HEK293T (cell line): Measurements from ENCODE around the gene INPP5A.

ENCODE experiments used
- CTCF ChIA-PET: fragments of 350-600 bp; formaldehyde crosslinking; extraction: SDS; loops from one replicate; lab custom pipeline; 2021; ENCODE audit warnings: antibody characterized with exemption, inconsistent platforms; lab: Yijun Ruan, JAX
- POLR2A ChIA-PET: fragments of 350-600 bp; formaldehyde crosslinking; extraction: SDS; loops from one replicate; lab custom pipeline; 2020; ENCODE audit warnings: antibody characterized with exemption, inconsistent platforms; lab: Yijun Ruan, JAX
- DNase-seq: peaks from one replicate; pipeline ENCODE4 v3.0.0; 2012; ENCODE audit warnings: mixed read lengths; ENCODE audit errors: extremely low spot score
- ARNT ChIP-seq: fragments of 450-650 bp; IDR thresholded peaks from 2 replicates; pipeline ENCODE4 v1.6.1; 2017; ENCODE audit warnings: mild to moderate bottlenecking
- BHLHE40 ChIP-seq: fragments of 450-650 bp; IDR thresholded peaks from 2 replicates; pipeline ENCODE4 v1.6.1; 2016; ENCODE audit warnings: mild to moderate bottlenecking, moderate library complexity, borderline replicate concordance
- CTBP1 ChIP-seq: fragments of 450-650 bp; IDR thresholded peaks from 2 replicates; pipeline ENCODE4 v1.6.1; 2016; ENCODE audit warnings: borderline replicate concordance
- ELF4 ChIP-seq: fragments of 450-650 bp; IDR thresholded peaks from 2 replicates; pipeline ENCODE4 v1.6.1; 2017; ENCODE audit warnings: antibody characterized with exemption
- FOXA1 ChIP-seq: fragments of 450-650 bp; IDR thresholded peaks from 2 replicates; pipeline ENCODE4 v1.6.1; 2016; ENCODE audit warnings: mild to moderate bottlenecking
- FOXK2 ChIP-seq: fragments of 450-650 bp; IDR thresholded peaks from 2 replicates; pipeline ENCODE4 v1.6.1; 2016; ENCODE audit warnings: mild to moderate bottlenecking
- FOXM1 ChIP-seq: fragments of 450-650 bp; IDR thresholded peaks from 2 replicates; pipeline ENCODE4 v1.6.1; 2017; ENCODE audit warnings: mild to moderate bottlenecking, borderline replicate concordance
- HDGF ChIP-seq: fragments of 450-650 bp; IDR thresholded peaks from 2 replicates; pipeline ENCODE4 v1.6.1; 2017; ENCODE audit warnings: antibody characterized with exemption, borderline replicate concordance
- L3MBTL2 ChIP-seq: fragments of 450-650 bp; conservative IDR thresholded peaks from 2 replicates; pipeline ENCODE4 v1.6.1; 2016; ENCODE audit warnings: mild to moderate bottlenecking
- LEF1 ChIP-seq: fragments of 450-650 bp; IDR thresholded peaks from 2 replicates; pipeline ENCODE4 v1.6.1; 2017; ENCODE audit warnings: mild to moderate bottlenecking, borderline replicate concordance
- NFRKB ChIP-seq: fragments of 450-650 bp; IDR thresholded peaks from 2 replicates; pipeline ENCODE4 v1.6.1; 2016; ENCODE audit warnings: mild to moderate bottlenecking, moderate library complexity
- SP1 ChIP-seq: fragments of 450-650 bp; IDR thresholded peaks from 2 replicates; pipeline ENCODE4 v1.6.1; 2017
- SUZ12 ChIP-seq: fragments of 450-650 bp; IDR thresholded peaks from 2 replicates; pipeline ENCODE4 v1.6.1; 2016; ENCODE audit warnings: mild to moderate bottlenecking
- TARDBP ChIP-seq: fragments of 450-650 bp; IDR thresholded peaks from 2 replicates; pipeline ENCODE4 v1.6.1; 2016
- ZNF384 ChIP-seq: fragments of 450-650 bp; IDR thresholded peaks from 2 replicates; pipeline ENCODE4 v1.6.1; 2016
- TF ChIP-seq, protein P1 (sequence below): fragments of 450-650 bp; IDR thresholded peaks from 2 replicates; pipeline ENCODE4 v1.6.1; 2016

INPP5A gene

DNA sequence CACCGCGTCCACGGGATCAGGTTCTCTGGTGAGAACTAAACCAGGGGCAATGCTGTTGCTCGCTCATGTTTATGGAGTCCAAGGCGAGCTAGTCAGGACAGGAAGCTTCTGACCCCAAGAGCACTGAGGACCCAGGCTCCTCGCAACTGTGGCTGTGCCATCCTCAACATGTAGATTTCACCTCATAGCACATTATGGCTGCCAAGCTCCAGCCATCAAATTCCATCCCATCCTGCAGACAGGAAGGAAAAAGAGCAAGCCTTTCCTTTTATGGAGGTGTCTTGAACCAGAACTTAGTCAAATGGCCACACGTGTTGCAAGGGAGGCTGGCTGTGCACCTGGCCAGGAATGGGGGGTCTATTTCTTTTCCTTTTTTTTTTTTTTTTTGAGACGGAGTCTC, 264.5 kb downstream of the INPP5A start:
- DNase-seq = no peak
- ChIA-PET CTCF (no interaction called here), POLR2A (no interaction called here)
- no peak for TF ChIP-seq HDGF
- no peak for TF ChIP-seq FOXM1
- no peak for TF ChIP-seq SP1
- no peak for TF ChIP-seq L3MBTL2
- TF ChIP-seq, protein P1, sequence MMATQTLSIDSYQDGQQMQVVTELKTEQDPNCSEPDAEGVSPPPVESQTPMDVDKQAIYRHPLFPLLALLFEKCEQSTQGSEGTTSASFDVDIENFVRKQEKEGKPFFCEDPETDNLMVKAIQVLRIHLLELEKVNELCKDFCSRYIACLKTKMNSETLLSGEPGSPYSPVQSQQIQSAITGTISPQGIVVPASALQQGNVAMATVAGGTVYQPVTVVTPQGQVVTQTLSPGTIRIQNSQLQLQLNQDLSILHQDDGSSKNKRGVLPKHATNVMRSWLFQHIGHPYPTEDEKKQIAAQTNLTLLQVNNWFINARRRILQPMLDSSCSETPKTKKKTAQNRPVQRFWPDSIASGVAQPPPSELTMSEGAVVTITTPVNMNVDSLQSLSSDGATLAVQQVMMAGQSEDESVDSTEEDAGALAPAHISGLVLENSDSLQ = no peak
- TF ChIP-seq TARDBP = no peak
- no peak for TF ChIP-seq ARNT
- TF ChIP-seq CTBP1 = no peak
- TF ChIP-seq FOXA1 = no peak
- TF ChIP-seq NFRKB = no peak

DNA sequence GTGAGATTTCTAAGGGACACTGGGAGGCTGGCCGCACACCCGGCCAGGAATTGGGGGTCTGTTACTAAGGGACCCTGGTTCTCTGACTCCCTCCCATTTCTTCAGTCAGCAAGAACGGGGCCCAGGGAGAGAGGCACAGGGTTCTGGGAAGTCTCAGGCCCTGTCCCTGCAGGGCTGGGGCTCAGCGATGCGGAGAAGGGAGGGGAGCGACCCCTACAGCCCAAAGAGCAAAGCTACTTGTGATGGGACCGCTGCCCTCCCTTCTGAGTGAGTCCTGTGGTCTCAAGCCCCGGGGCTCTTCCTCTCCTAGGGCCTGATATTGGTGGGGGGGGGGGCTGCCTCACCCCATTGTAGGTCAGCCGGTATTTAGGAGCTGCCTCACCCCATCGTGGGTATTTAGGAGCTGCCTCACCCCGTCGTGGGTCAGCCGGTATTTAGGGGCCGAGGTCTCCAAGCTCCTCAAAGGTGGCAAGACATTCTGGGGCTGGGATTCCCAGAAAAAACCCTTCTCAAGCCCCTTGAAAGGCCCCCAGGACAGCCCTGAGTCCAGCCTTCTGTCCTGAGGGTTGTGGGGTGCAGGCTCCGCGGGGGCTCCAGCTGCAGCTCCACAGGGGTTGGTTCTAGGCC, 265.2 kb downstream of the INPP5A start:
- TF ChIP-seq ZNF384 = no peak
- TF ChIP-seq SP1 = no peak
- TF ChIP-seq BHLHE40 = no peak
- TF ChIP-seq L3MBTL2 = no peak
- TF ChIP-seq ELF4 = no peak
- TF ChIP-seq FOXK2 = no peak
- no peak for TF ChIP-seq SUZ12
- TF ChIP-seq FOXA1 = no peak
- no peak for TF ChIP-seq LEF1
- TF ChIP-seq ARNT = no peak
- ChIA-PET POLR2A (no interaction called here), CTCF (interaction anchor here (0.6 kb wide), 1 partner anchor 162 kb away, joined by 3 read pairs; no protein-coding TSS in a partner anchor)
- DNase-seq = no peak

DNA sequence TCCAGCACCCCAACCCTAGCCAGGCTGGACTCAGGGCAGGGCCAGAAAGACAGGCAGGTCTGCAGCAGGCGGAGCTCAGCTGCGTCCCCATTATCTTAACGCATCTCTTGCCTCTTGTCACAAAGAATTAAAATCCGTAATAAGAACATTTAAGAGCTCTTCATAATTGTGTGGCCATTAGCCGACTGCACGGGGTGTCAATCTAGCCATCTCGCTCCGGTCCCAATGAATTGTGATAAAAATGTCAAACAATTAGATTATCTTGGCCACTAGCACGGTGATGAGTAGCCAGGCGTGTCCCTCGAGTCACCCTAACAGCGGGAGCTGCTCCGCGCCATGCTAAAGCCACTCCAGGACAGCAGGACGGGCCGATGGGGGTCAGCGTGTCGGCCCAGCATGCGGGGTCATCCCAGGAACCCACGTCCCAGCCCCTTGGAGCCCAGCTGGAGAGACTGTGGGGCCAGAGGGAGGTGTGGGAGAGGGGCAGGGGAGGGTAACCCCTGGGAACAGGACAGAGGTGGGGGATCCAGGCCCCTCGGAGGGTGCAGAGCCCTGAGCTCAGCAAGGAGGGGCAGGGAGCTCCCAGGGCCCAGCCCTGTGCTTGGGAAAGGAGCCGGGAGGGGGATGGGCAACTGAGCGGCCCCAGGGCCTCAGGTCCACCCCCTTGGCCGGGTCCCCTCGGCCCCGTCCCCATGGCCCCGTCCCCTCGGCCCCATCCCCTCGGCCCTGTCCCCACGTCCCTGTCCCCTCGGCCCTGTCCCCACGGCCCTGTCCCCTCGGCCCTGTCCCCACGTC, 266.0 kb downstream of the INPP5A start:
- POLR2A ChIA-PET = no interaction called here
- CTCF ChIA-PET = interaction anchor here (0.6 kb wide), 1 partner anchor 163 kb away, joined by 3 read pairs; no protein-coding TSS in a partner anchor
- TF ChIP-seq ZNF384 (no peak), LEF1 (no peak), HDGF (no peak), L3MBTL2 (no peak), ELF4 (no peak), FOXM1 (no peak), FOXK2 (no peak), FOXA1 (no peak), TARDBP (no peak), ARNT (no peak), SP1 (no peak)
- TF ChIP-seq, protein P1 = no peak
- DNase-seq = no peak

DNA sequence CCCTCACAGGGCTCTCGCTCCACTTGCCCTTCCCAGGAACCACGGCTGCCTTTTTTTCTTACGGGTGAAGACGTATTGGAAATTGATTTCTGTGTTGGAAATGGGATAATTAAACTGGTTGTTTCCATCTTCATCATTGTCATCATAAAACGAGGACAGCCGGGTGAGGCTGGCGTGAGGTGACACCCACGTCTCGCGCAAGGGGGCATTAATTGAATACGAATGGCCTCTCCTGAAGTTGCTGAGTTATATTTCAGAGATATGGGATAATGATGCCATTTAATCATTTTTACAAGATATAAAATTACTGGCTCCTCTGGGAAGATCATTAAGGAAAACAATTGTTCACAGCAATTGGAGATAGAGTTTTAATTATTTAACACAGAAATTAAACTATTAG, 266.7 kb downstream of the INPP5A start:
- DNase-seq = no peak
- CTCF ChIA-PET = no interaction called here
- POLR2A ChIA-PET = no interaction called here
- TF ChIP-seq SP1 (no peak), SUZ12 (no peak), FOXM1 (no peak), LEF1 (no peak), FOXA1 (no peak), TARDBP (no peak), ELF4 (no peak)

DNA sequence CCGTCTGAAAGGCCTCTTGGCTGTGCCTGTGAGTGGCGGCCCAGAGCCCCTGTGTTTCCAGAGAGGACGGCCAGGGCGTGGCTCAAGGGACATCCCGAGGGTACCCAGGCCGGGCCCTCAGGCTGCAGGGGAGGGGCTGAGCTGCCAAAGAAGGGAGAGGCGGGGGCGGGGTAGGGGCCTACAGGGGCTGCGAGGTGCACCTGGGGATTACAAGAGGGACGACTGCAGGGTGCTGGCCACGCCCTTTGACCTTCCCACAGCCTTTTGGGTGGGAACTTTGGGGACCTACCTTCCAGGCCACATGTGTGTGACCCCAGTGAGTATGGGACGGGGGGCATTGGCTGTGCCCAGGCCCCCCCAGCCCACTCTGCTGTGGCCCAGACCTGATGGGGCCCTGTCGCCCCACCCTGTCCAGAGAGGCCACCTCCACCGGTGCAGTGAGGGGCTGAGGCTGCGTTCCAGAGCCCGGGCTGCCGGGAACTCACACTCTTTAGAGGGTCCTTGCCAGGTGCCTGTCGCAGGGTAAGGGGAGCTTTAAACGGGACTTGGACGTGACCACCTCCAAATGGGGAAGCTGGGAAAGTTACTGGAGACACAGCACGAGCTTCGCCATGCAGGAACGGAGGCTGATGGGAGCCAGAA, 267.3 kb downstream of the INPP5A start:
- ChIA-PET CTCF (no interaction called here), POLR2A (no interaction called here)
- TF ChIP-seq ELF4 (no peak), HDGF (no peak), LEF1 (no peak), CTBP1 (no peak), ZNF384 (no peak), NFRKB (no peak), L3MBTL2 (no peak), TARDBP (no peak)
- no peak for DNase-seq

DNA sequence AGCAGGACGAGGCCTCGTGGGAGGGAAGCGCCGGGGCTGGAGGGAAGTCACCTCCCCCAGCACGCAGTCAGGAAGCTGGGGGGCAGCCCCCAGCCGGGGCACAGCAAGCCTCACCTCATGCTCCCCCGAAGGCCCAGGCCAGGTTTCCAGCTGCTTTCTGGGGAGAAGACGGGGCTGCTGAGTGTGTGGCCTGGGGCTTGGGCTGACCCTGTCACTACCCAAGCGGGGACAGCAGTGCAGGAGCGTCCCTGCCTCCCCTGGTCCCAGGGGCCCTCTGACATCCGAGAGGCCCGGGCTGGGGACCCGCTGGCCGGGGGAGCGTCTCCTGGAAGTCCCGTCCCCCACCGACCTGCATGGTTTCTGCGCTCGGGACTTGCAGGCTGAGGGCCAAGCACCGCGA, 268.0 kb downstream of the INPP5A start:
- no peak for DNase-seq
- POLR2A ChIA-PET = no interaction called here
- TF ChIP-seq SUZ12 (no peak), L3MBTL2 (no peak), ZNF384 (no peak)
- CTCF ChIA-PET = interaction anchor here (0.7 kb wide), 1 partner anchor 15 kb away, joined by 3 read pairs; no protein-coding TSS in a partner anchor

DNA sequence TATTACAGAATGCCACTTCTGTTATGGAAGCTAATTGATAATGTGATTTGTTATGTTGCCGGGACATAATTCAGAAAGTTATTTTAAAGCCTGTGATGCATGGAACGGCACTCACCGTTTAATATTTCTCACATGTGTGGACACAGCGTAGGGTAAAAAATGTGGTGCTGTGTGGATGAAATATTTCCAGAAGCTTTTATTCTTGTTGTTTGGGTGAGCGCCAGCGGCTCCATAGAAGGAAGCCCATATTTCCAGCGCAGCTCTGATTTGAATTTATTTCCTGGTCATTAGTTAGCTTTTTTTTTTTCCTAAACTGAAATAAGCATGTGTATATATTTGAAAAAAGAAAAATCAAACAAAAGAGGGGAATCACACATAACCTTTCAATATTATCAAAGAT, 268.5 kb downstream of the INPP5A start:
- ChIA-PET POLR2A (no interaction called here), CTCF (interaction anchor here (0.7 kb wide), 1 partner anchor 16 kb away, joined by 3 read pairs; no protein-coding TSS in a partner anchor)
- DNase-seq = no peak
- no peak for TF ChIP-seq TARDBP
- no peak for TF ChIP-seq LEF1
- TF ChIP-seq FOXM1 = no peak
- no peak for TF ChIP-seq L3MBTL2
- TF ChIP-seq, protein P1 = no peak
- TF ChIP-seq ELF4 = no peak
- no peak for TF ChIP-seq FOXK2
- TF ChIP-seq CTBP1 = no peak
- no peak for TF ChIP-seq ARNT
- TF ChIP-seq SUZ12 = no peak
- TF ChIP-seq FOXA1 = no peak
- TF ChIP-seq BHLHE40 = no peak
- no peak for TF ChIP-seq NFRKB
- no peak for TF ChIP-seq SP1
- TF ChIP-seq ZNF384 = no peak
- no peak for TF ChIP-seq HDGF
